Endothelial cell of umbilical vein (primary cell): ENCODE data around the gene DGKD. TPM values are rescaled to one million over a fixed set of nuclear protein-coding genes. Genes with fewer than 3 reads are reported as not detected.

Experiments used
- BruUV-seq: library from RNA; stranded (reverse); fragments of 400-500 nt; replicated peaks from 2 replicates; lab custom pipeline; 2021; lab: Mats Ljungman, UMichigan
- CTCF ChIA-PET: fragments of 300-600, 350-600 bp; sonication (Branson Sonifier 250); formaldehyde crosslinking; loops from one replicate; lab custom pipeline; 2021; ENCODE audit warnings: antibody characterized with exemption, inconsistent platforms; lab: Charles Lee
- POLR2A ChIA-PET: fragments of 300-600, 350-600 bp; sonication (Branson Sonifier 250); formaldehyde crosslinking; loops from one replicate; lab custom pipeline; 2021; ENCODE audit warnings: antibody characterized with exemption, inconsistent platforms; lab: Charles Lee
- DNase-seq: peaks from one replicate; pipeline ENCODE4 v3.0.0-alpha.2; 2011; ENCODE audit warnings: low read depth, low spot score
- FAIRE-seq: peaks from 2 replicates; lab custom pipeline; 2011; peaks lifted over from hg19 to GRCh38; lab: Jason Lieb, UNC
- H2AFZ ChIP-seq: 2 replicates; pipeline ENCODE4 v1.6.0; 2012; ENCODE audit warnings: low read depth, low read length, control low read depth, inconsistent platforms
- H3K27ac ChIP-seq: 2 replicates; pipeline ENCODE4 v1.5.1; 2011; ENCODE audit warnings: low read depth, mild to moderate bottlenecking, control low read depth, low read length, moderate library complexity; ENCODE audit not compliant: insufficient read depth
- H3K27me3 ChIP-seq, 2 experiments: 2 replicates each; pipeline versions ENCODE4 v1.6.0 to v1.6.1; 2011; ENCODE audit warnings: low read length in 2 of 2, mixed read lengths in 1 of 2; ENCODE audit not compliant: control insufficient read depth in 2 of 2, insufficient read depth in 2 of 2
- H3K36me3 ChIP-seq, 2 experiments: 2 replicates in 1 of 2; 3 replicates in 1 of 2; pipeline ENCODE4 v1.5.1; 2011; ENCODE audit warnings: low read length in 2 of 2, mild to moderate bottlenecking in 1 of 2, moderate library complexity in 1 of 2; ENCODE audit not compliant: control insufficient read depth in 2 of 2, insufficient read depth in 2 of 2; ENCODE audit errors: extremely low read depth in 1 of 2
- H3K4me1 ChIP-seq: 3 replicates; pipeline ENCODE4 v1.5.1; 2011; ENCODE audit warnings: mild to moderate bottlenecking, low read length; ENCODE audit not compliant: control insufficient read depth, insufficient read depth; ENCODE audit errors: extremely low read depth
- H3K4me2 ChIP-seq: 2 replicates; pipeline ENCODE4 v1.6.1; 2011; ENCODE audit warnings: low read length, control low read depth, mixed read lengths; ENCODE audit not compliant: insufficient read depth
- H3K4me3 ChIP-seq, 3 experiments: fragments of 200-600 bp in 1 of 3; sonication (generic), shearing (Covaris generic) in 1 of 3; replicated peaks in 1 of 3; 2 replicates each; pipeline ENCODE4 v1.5.1; 2011 to 2016; ENCODE audit warnings: control low read depth in 3 of 3, low read length in 3 of 3, mild to moderate bottlenecking in 2 of 3, inconsistent platforms in 1 of 3, low read depth in 1 of 3, moderate library complexity in 1 of 3; ENCODE audit not compliant: insufficient read depth in 1 of 3
- H3K79me2 ChIP-seq: 2 replicates; pipeline ENCODE4 v1.6.0; 2012; ENCODE audit warnings: low read length, inconsistent platforms; ENCODE audit not compliant: control insufficient read depth, insufficient read depth
- H3K9ac ChIP-seq: replicated peaks from 2 replicates; pipeline ENCODE3; 2011; ENCODE audit warnings: low read length, control low read depth; ENCODE audit not compliant: insufficient read depth; ENCODE audit errors: extremely low read depth
- H3K9me1 ChIP-seq: replicated peaks from 3 replicates; pipeline ENCODE4 v1.6.0; 2011; ENCODE audit warnings: mild to moderate bottlenecking, low read length; ENCODE audit not compliant: control insufficient read depth, insufficient read depth; ENCODE audit errors: extremely low read depth
- H3K9me3 ChIP-seq: replicated peaks from 2 replicates; pipeline ENCODE4 v1.5.1; 2012; ENCODE audit warnings: low read length, inconsistent platforms; ENCODE audit not compliant: control insufficient read depth, insufficient read depth
- H4K20me1 ChIP-seq: replicated peaks from 2 replicates; pipeline ENCODE3; 2011; ENCODE audit warnings: mild to moderate bottlenecking, low read length; ENCODE audit not compliant: control insufficient read depth, insufficient read depth; ENCODE audit errors: extremely low read depth
- EZH2 ChIP-seq: IDR thresholded peaks from 2 replicates; pipeline ENCODE4 v1.6.1; 2012; ENCODE audit warnings: borderline replicate concordance, low read depth, mild to moderate bottlenecking, moderate library complexity, low read length, inconsistent platforms; ENCODE audit not compliant: severe bottlenecking
- FOS ChIP-seq: IDR thresholded peaks from 2 replicates; pipeline ENCODE4 v1.6.1; 2011; ENCODE audit warnings: mild to moderate bottlenecking, low read length, moderate library complexity, borderline replicate concordance; ENCODE audit not compliant: insufficient read depth
- POLR2A ChIP-seq: IDR thresholded peaks from 2 replicates; pipeline ENCODE4 v1.6.1; 2012; ENCODE audit warnings: low read depth, mild to moderate bottlenecking, control low read depth, low read length
- dilution Hi-C: fragments of 300-500 bp; cut with MboI; formaldehyde crosslinking; loops from one replicate; pipeline ENCODE4 v1.15.0; 2019; ENCODE audit warnings: low sequenced_read_pairs; ENCODE audit not compliant: extremely low pct_ligation_motif_present
- intact Hi-C: fragments of 100-400 bp; cut with micrococcal nuclease; formaldehyde crosslinking; loops from one replicate; pipeline ENCODE4 v1.10.0; 2022
- polyA plus RNA-seq, 4 experiments: library from polyadenylated mRNA; depleted of rRNA in 3 of 4; stranded (reverse) in 3 of 4; unstranded in 1 of 4; fragments of >200 nt; gene quantifications; 2 replicates each; pipeline versions ENCODE4 v1.2.1 to v1.2.3, GENCODE V29; 2011 to 2012; ENCODE audit warnings: missing spikeins in 1 of 4
- total RNA-seq: library from RNA; stranded (reverse); gene quantifications from 2 replicates; pipeline ENCODE4 v1.2.3, GENCODE V29; 2021
- TF ChIP-seq, protein P1 (sequence below), 2 donors: IDR thresholded peaks; 1 replicate in 1 of 2; 2 replicates in 1 of 2; pipeline ENCODE4 v1.5.1; 2011; ENCODE audit warnings: low read length in 2 of 2, mild to moderate bottlenecking in 2 of 2, moderate library complexity in 2 of 2, control low read depth in 1 of 2, inconsistent platforms in 1 of 2, low read depth in 1 of 2; ENCODE audit not compliant: insufficient read depth in 1 of 2; ENCODE audit errors: extremely low read depth in 1 of 2

Gene DGKD
- total and polyA plus RNA-seq, 2 donors (not counting 3 experiments of a cell fraction or from before 2014, with no cell fraction given): 10.8 to 36.6 TPM

GRCh38 chr2:233404222-233404621 is 49.9 kb downstream of the DGKD start:
- Histone ChIP-seq H4K20me1 (no peaks in the 10 kb centered on the region), H3K4me2 (no peak overlapping the region), H3K27me3 (no peaks in the 10 kb centered on the region), H3K79me2 (no peaks in the 10 kb centered on the region), H3K9me3 (no peaks in the 10 kb centered on the region), H2AFZ (no peak overlapping the region), H3K9me1 (no peaks in the 10 kb centered on the region), H3K36me3 (no peaks in the 10 kb centered on the region), H3K4me1 (peaks cover 4% of the 10 kb centered on the region), H3K27ac (no peak overlapping the region), H3K9ac (no peak overlapping the region), H3K4me3 (no peak overlapping the region)
- DNase-seq: peak; percentile 57
- dilution Hi-C loops: no loop called here
- peak; percentile 81 for FAIRE-seq
- no peak for TF ChIP-seq FOS
- no peak for TF ChIP-seq POLR2A
- TF ChIP-seq EZH2: no peak
- TF ChIP-seq, protein P1, sequence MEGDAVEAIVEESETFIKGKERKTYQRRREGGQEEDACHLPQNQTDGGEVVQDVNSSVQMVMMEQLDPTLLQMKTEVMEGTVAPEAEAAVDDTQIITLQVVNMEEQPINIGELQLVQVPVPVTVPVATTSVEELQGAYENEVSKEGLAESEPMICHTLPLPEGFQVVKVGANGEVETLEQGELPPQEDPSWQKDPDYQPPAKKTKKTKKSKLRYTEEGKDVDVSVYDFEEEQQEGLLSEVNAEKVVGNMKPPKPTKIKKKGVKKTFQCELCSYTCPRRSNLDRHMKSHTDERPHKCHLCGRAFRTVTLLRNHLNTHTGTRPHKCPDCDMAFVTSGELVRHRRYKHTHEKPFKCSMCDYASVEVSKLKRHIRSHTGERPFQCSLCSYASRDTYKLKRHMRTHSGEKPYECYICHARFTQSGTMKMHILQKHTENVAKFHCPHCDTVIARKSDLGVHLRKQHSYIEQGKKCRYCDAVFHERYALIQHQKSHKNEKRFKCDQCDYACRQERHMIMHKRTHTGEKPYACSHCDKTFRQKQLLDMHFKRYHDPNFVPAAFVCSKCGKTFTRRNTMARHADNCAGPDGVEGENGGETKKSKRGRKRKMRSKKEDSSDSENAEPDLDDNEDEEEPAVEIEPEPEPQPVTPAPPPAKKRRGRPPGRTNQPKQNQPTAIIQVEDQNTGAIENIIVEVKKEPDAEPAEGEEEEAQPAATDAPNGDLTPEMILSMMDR (IDR thresholded peaks at IDR 0.05; ENCODE audit: extremely low read depth in 1 of 2, insufficient read depth in 1 of 2, low read depth in 1 of 2, low read length in 2 of 2): peak; percentile 75 to 80
- intact Hi-C loops: loop anchor here (1.0 kb wide), 2 partner anchors 39 to 307 kb away; no protein-coding TSS in a partner anchor
- ChIA-PET POLR2A (interaction anchor here (0.5 kb wide), 1 partner anchor 339 kb away, joined by 3 read pairs; no protein-coding TSS in a partner anchor), CTCF (interaction anchor here (0.6 to 11.2 kb wide), 16 partner anchors 9 to 1713 kb away, joined by 3 to 191 read pairs (median 5); no protein-coding TSS in a partner anchor)
- no TSS peak for BruUV-seq

DNA sequence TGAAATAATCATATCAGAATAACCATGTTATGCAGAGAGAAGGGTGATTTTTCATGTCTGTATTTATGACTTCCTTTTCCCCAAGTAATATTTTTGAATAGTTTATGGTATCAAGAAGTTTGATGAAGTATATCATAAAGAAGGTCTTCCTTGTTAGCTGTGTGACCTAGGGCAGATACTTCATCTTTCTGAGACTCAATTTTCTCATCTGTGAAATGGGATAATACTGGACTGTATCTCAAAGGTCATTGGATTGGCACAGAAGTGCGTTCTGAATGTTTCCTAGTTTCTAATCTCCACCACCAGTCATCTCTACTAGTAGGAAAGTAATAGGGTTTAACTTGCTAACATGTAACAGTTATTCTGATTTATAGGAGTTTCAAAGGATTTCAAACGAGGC is 52.6 kb downstream of the DGKD start:
- ChIA-PET POLR2A (no interaction called here), CTCF (interaction anchor here (1.8 to 11.2 kb wide), 3 partner anchors 9 to 38 kb away, joined by 6 to 191 read pairs (median 73); no protein-coding TSS in a partner anchor)
- TF ChIP-seq FOS: no peak
- Histone ChIP-seq H3K9me3 (no peaks in the 10 kb centered on the region), H3K9ac (no peak overlapping the region), H3K4me3 (no peak overlapping the region), H3K9me1 (no peaks in the 10 kb centered on the region), H3K4me2 (no peak overlapping the region), H3K27ac (no peak overlapping the region), H3K4me1 (peaks cover 4% of the 10 kb centered on the region), H3K27me3 (no peaks in the 10 kb centered on the region), H4K20me1 (no peaks in the 10 kb centered on the region), H3K79me2 (no peaks in the 10 kb centered on the region), H2AFZ (no peak overlapping the region), H3K36me3 (no peaks in the 10 kb centered on the region)
- dilution Hi-C loops (no loop called here), intact Hi-C loops (no loop called here)
- FAIRE-seq: no peak
- no peak for DNase-seq
- BruUV-seq: no TSS peak
